ENCODE results near the gene PPIP5K2. TPM values are rescaled to one million over a fixed set of nuclear protein-coding genes. Genes with fewer than 3 reads are reported as not detected.
A peak's percentile ranks its signal among the peaks of the same experiment; 100 is the strongest.

PPIP5K2 gene
- total RNA-seq, 1 donor from 2014 or later: 31.1 TPM

GRCh38 chr5:103228588-103228987, 108.5 kb downstream of the PPIP5K2 start:
- no peak for DNase-seq (ENCODE audit: low spot score)
- intact Hi-C loops (cut with DNase I): no loop called here

GRCh38 chr5:103232393-103232999, 112.4 kb downstream of the PPIP5K2 start:
- intact Hi-C loops (cut with DNase I): loop anchor here (2.0 kb wide), 1 partner anchor 242 kb away; no protein-coding TSS in a partner anchor
- DNase-seq (ENCODE audit: low spot score): no peak

GRCh38 chr5:103234239-103234975, 114.3 kb downstream of the PPIP5K2 start:
- DNase-seq (ENCODE audit: low spot score): no peak
- intact Hi-C loops (cut with DNase I): no loop called here

- DNase-seq (ENCODE audit: low spot score): no peak
Measured at GRCh38 chr5:103235891-103236290, 115.8 kb downstream of the PPIP5K2 start.

GRCh38 chr5:103237778-103238177, 117.7 kb downstream of the PPIP5K2 start:
- intact Hi-C loops (cut with DNase I): no loop called here

More at GRCh38 chr5:103235891-103236290, 115.8 kb downstream of the PPIP5K2 start:
- intact Hi-C loops (cut with DNase I): no loop called here

GRCh38 chr5:103243665-103244064, 123.6 kb downstream of the PPIP5K2 start:
- no peak for DNase-seq (ENCODE audit: low spot score)
- intact Hi-C loops (cut with DNase I): no loop called here

More at GRCh38 chr5:103237778-103238177, 117.7 kb downstream of the PPIP5K2 start:
- DNase-seq (ENCODE audit: low spot score): no peak

- no peak for DNase-seq (ENCODE audit: low spot score)
- intact Hi-C loops (cut with DNase I): no loop called here
Measured at GRCh38 chr5:103244398-103244797, 124.3 kb downstream of the PPIP5K2 start.

- intact Hi-C loops (cut with DNase I): no loop called here
- DNase-seq (ENCODE audit: low spot score): no peak
Measured at GRCh38 chr5:103245761-103246160, 125.7 kb downstream of the PPIP5K2 start.

GRCh38 chr5:103247118-103247517, 127.0 kb downstream of the PPIP5K2 start:
- intact Hi-C loops (cut with DNase I): no loop called here
- DNase-seq (ENCODE audit: low spot score): no peak

- intact Hi-C loops (cut with DNase I): no loop called here
- no peak for DNase-seq (ENCODE audit: low spot score)
Measured at GRCh38 chr5:103249068-103249467, 129.0 kb downstream of the PPIP5K2 start.

GRCh38 chr5:103254921-103255320, 134.8 kb downstream of the PPIP5K2 start:
- intact Hi-C loops (cut with DNase I): loop anchor here (10.0 kb wide), 1 partner anchor 310 kb away; the partner anchor contains the start of gene NUDT12
- DNase-seq (ENCODE audit: low spot score): no peak

- DNase-seq (ENCODE audit: low spot score): no peak
- intact Hi-C loops (cut with DNase I): loop anchor here (10.0 kb wide), 1 partner anchor 309 kb away; the partner anchor contains the start of gene NUDT12
Measured at GRCh38 chr5:103255691-103256090, 135.6 kb downstream of the PPIP5K2 start.

GRCh38 chr5:103256178-103256577, 136.1 kb downstream of the PPIP5K2 start:
- intact Hi-C loops (cut with DNase I): loop anchor here (10.0 kb wide), 1 partner anchor 309 kb away; the partner anchor contains the start of gene NUDT12
- DNase-seq (ENCODE audit: low spot score): no peak

- DNase-seq (ENCODE audit: low spot score): peak; percentile 99
- intact Hi-C loops (cut with DNase I): loop anchor here (10.0 kb wide), 1 partner anchor 306 kb away; the partner anchor contains the start of gene NUDT12
Measured at GRCh38 chr5:103258368-103258956, 138.4 kb downstream of the PPIP5K2 start, which contains the start of gene MACIR. TSS of gene MACIR (plus strand) at chr5:103258763. CDS start at chr5:103275920, 17,157 bp downstream.

- peak; percentile 83 for DNase-seq (ENCODE audit: low spot score)
- intact Hi-C loops (cut with DNase I): loop anchor here (10.0 kb wide), 1 partner anchor 306 kb away; the partner anchor contains the start of gene NUDT12
Measured at GRCh38 chr5:103258957-103259704, 139.0 kb downstream of the PPIP5K2 start.

GRCh38 chr5:103259705-103260355, 139.7 kb downstream of the PPIP5K2 start:
- peak; percentile 80 for DNase-seq (ENCODE audit: low spot score)
- intact Hi-C loops (cut with DNase I): loop anchor here (10.0 kb wide), 1 partner anchor 305 kb away; the partner anchor contains the start of gene NUDT12

GRCh38 chr5:103260951-103261350, 140.8 kb downstream of the PPIP5K2 start:
- DNase-seq (ENCODE audit: low spot score): no peak
- intact Hi-C loops (cut with DNase I): no loop called here
